Measurements from ENCODE around the gene SLC35F6.

SLC35F6 gene

GRCh38 chr2:26722911-26723310 lies 41.2 kb upstream of the SLC35F6 start:
- Histone ChIP-seq H3K27me3 (ENCODE audit: control insufficient read depth in 1 of 2, insufficient read depth in 2 of 2, low read length in 2 of 2) (peaks cover 0 to 2% of the 10 kb centered on the region in 2 donors), H3K9me3 (ENCODE audit: control insufficient read depth in 2 of 2, low read length in 2 of 2) (no peaks in the 10 kb centered on the region), H3K9ac (ENCODE audit: low read length in 2 of 2) (peak overlapping the region in 1 of 2 donors; percentile 29), H3K4me3 (ENCODE audit: low read length in 2 of 2) (no peak overlapping the region), H3K4me1 (ENCODE audit: control insufficient read depth, insufficient read depth, low read length) (peaks cover 71% of the 10 kb centered on the region), H3K36me3 (ENCODE audit: control insufficient read depth in 2 of 2, insufficient read depth in 2 of 2, low read length in 2 of 2) (no peaks in the 10 kb centered on the region), H3K27ac (ENCODE audit: low read length) (peak overlapping the region; percentile 76)

GRCh38 chr2:26723475-26723874 lies 40.6 kb upstream of the SLC35F6 start:
- H3K9ac ChIP-seq (ENCODE audit: low read length in 2 of 2) = peak overlapping the region in 1 of 2 donors; percentile 47
- H3K27ac ChIP-seq (ENCODE audit: low read length) = peak overlapping the region; percentile 76
- no peaks in the 10 kb centered on the region for H3K36me3 ChIP-seq (ENCODE audit: control insufficient read depth in 2 of 2, insufficient read depth in 2 of 2, low read length in 2 of 2)
- no peak overlapping the region for H3K4me3 ChIP-seq (ENCODE audit: low read length in 2 of 2)
- no peaks in the 10 kb centered on the region for H3K9me3 ChIP-seq (ENCODE audit: control insufficient read depth in 2 of 2, low read length in 2 of 2)
- peaks cover 0 to 2% of the 10 kb centered on the region in 2 donors for H3K27me3 ChIP-seq (ENCODE audit: control insufficient read depth in 1 of 2, insufficient read depth in 2 of 2, low read length in 2 of 2)
- peaks cover 67% of the 10 kb centered on the region for H3K4me1 ChIP-seq (ENCODE audit: control insufficient read depth, insufficient read depth, low read length)

GRCh38 chr2:26723991-26724750 lies 39.9 kb upstream of the SLC35F6 start:
- peaks cover 0 to 2% of the 10 kb centered on the region in 2 donors for H3K27me3 ChIP-seq (ENCODE audit: control insufficient read depth in 1 of 2, insufficient read depth in 2 of 2, low read length in 2 of 2)
- peak overlapping the region; percentile 76 for H3K27ac ChIP-seq (ENCODE audit: low read length)
- no peaks in the 10 kb centered on the region for H3K9me3 ChIP-seq (ENCODE audit: control insufficient read depth in 2 of 2, low read length in 2 of 2)
- H3K36me3 ChIP-seq (ENCODE audit: control insufficient read depth in 2 of 2, insufficient read depth in 2 of 2, low read length in 2 of 2) = no peaks in the 10 kb centered on the region
- H3K4me1 ChIP-seq (ENCODE audit: control insufficient read depth, insufficient read depth, low read length) = peaks cover 61% of the 10 kb centered on the region
- peak overlapping the region in 1 of 2 donors; percentile 8 for H3K4me3 ChIP-seq (ENCODE audit: low read length in 2 of 2)
- H3K9ac ChIP-seq (ENCODE audit: low read length in 2 of 2) = peak overlapping the region in 1 of 2 donors; percentile 36

- peak overlapping the region in 1 of 2 donors; percentile 20 for H3K9ac ChIP-seq (ENCODE audit: low read length in 2 of 2)
- H3K27me3 ChIP-seq (ENCODE audit: control insufficient read depth in 1 of 2, insufficient read depth in 2 of 2, low read length in 2 of 2) = peaks cover 0 to 2% of the 10 kb centered on the region in 2 donors
- peak overlapping the region; percentile 76 for H3K27ac ChIP-seq (ENCODE audit: low read length)
- peaks cover 53% of the 10 kb centered on the region for H3K4me1 ChIP-seq (ENCODE audit: control insufficient read depth, insufficient read depth, low read length)
- H3K4me3 ChIP-seq (ENCODE audit: low read length in 2 of 2) = no peak overlapping the region
- H3K9me3 ChIP-seq (ENCODE audit: control insufficient read depth in 2 of 2, low read length in 2 of 2) = no peaks in the 10 kb centered on the region
- no peaks in the 10 kb centered on the region for H3K36me3 ChIP-seq (ENCODE audit: control insufficient read depth in 2 of 2, insufficient read depth in 2 of 2, low read length in 2 of 2)
Measured at GRCh38 chr2:26724784-26725520, 39.1 kb upstream of the SLC35F6 start.

GRCh38 chr2:26725521-26725820 lies 38.6 kb upstream of the SLC35F6 start:
- H3K9ac ChIP-seq (ENCODE audit: low read length in 2 of 2) = no peak overlapping the region
- H3K27me3 ChIP-seq (ENCODE audit: control insufficient read depth in 1 of 2, insufficient read depth in 2 of 2, low read length in 2 of 2) = peaks cover 0 to 2% of the 10 kb centered on the region in 2 donors
- H3K4me3 ChIP-seq (ENCODE audit: low read length in 2 of 2) = no peak overlapping the region
- H3K36me3 ChIP-seq (ENCODE audit: control insufficient read depth in 2 of 2, insufficient read depth in 2 of 2, low read length in 2 of 2) = no peaks in the 10 kb centered on the region
- H3K9me3 ChIP-seq (ENCODE audit: control insufficient read depth in 2 of 2, low read length in 2 of 2) = no peaks in the 10 kb centered on the region
- H3K27ac ChIP-seq (ENCODE audit: low read length) = peak overlapping the region; percentile 76
- H3K4me1 ChIP-seq (ENCODE audit: control insufficient read depth, insufficient read depth, low read length) = peaks cover 48% of the 10 kb centered on the region

- Histone ChIP-seq H3K27me3 (ENCODE audit: control insufficient read depth in 1 of 2, insufficient read depth in 2 of 2, low read length in 2 of 2) (peaks cover 0 to 2% of the 10 kb centered on the region in 2 donors), H3K9me3 (ENCODE audit: control insufficient read depth in 2 of 2, low read length in 2 of 2) (no peaks in the 10 kb centered on the region), H3K4me1 (ENCODE audit: control insufficient read depth, insufficient read depth, low read length) (peaks cover 40% of the 10 kb centered on the region), H3K4me3 (ENCODE audit: low read length in 2 of 2) (no peak overlapping the region), H3K9ac (ENCODE audit: low read length in 2 of 2) (no peak overlapping the region), H3K27ac (ENCODE audit: low read length) (no peak overlapping the region), H3K36me3 (ENCODE audit: control insufficient read depth in 2 of 2, insufficient read depth in 2 of 2, low read length in 2 of 2) (no peaks in the 10 kb centered on the region)
Measured at GRCh38 chr2:26726228-26726627, 37.9 kb upstream of the SLC35F6 start.

GRCh38 chr2:26727641-26728561 lies 36.2 kb upstream of the SLC35F6 start:
- peaks cover 28% of the 10 kb centered on the region for H3K4me1 ChIP-seq (ENCODE audit: control insufficient read depth, insufficient read depth, low read length)
- H3K9ac ChIP-seq (ENCODE audit: low read length in 2 of 2) = no peak overlapping the region
- no peak overlapping the region for H3K27ac ChIP-seq (ENCODE audit: low read length)
- peaks cover 0 to 2% of the 10 kb centered on the region in 2 donors for H3K27me3 ChIP-seq (ENCODE audit: control insufficient read depth in 1 of 2, insufficient read depth in 2 of 2, low read length in 2 of 2)
- H3K9me3 ChIP-seq (ENCODE audit: control insufficient read depth in 2 of 2, low read length in 2 of 2) = no peaks in the 10 kb centered on the region
- no peak overlapping the region for H3K4me3 ChIP-seq (ENCODE audit: low read length in 2 of 2)
- H3K36me3 ChIP-seq (ENCODE audit: control insufficient read depth in 2 of 2, insufficient read depth in 2 of 2, low read length in 2 of 2) = no peaks in the 10 kb centered on the region

- no peaks in the 10 kb centered on the region for H3K36me3 ChIP-seq (ENCODE audit: control insufficient read depth in 2 of 2, insufficient read depth in 2 of 2, low read length in 2 of 2)
- H3K27me3 ChIP-seq (ENCODE audit: control insufficient read depth in 1 of 2, insufficient read depth in 2 of 2, low read length in 2 of 2) = peaks cover 0 to 2% of the 10 kb centered on the region in 2 donors
- H3K4me1 ChIP-seq (ENCODE audit: control insufficient read depth, insufficient read depth, low read length) = peaks cover 14% of the 10 kb centered on the region
- no peak overlapping the region for H3K9ac ChIP-seq (ENCODE audit: low read length in 2 of 2)
- no peaks in the 10 kb centered on the region for H3K9me3 ChIP-seq (ENCODE audit: control insufficient read depth in 2 of 2, low read length in 2 of 2)
- H3K27ac ChIP-seq (ENCODE audit: low read length) = no peak overlapping the region
- no peak overlapping the region for H3K4me3 ChIP-seq (ENCODE audit: low read length in 2 of 2)
Measured at GRCh38 chr2:26729311-26729710, 34.8 kb upstream of the SLC35F6 start.

- Histone ChIP-seq H3K4me3 (ENCODE audit: low read length in 2 of 2) (no peak overlapping the region), H3K27me3 (ENCODE audit: control insufficient read depth in 1 of 2, insufficient read depth in 2 of 2, low read length in 2 of 2) (peaks cover 0 to 2% of the 10 kb centered on the region in 2 donors), H3K9ac (ENCODE audit: low read length in 2 of 2) (no peak overlapping the region), H3K4me1 (ENCODE audit: control insufficient read depth, insufficient read depth, low read length) (peaks cover under 1% of the 10 kb centered on the region), H3K9me3 (ENCODE audit: control insufficient read depth in 2 of 2, low read length in 2 of 2) (no peaks in the 10 kb centered on the region), H3K36me3 (ENCODE audit: control insufficient read depth in 2 of 2, insufficient read depth in 2 of 2, low read length in 2 of 2) (no peaks in the 10 kb centered on the region), H3K27ac (ENCODE audit: low read length) (no peak overlapping the region)
Measured at GRCh38 chr2:26730549-26731344, 33.3 kb upstream of the SLC35F6 start.

- Histone ChIP-seq H3K9ac (ENCODE audit: low read length in 2 of 2) (no peak overlapping the region), H3K27me3 (ENCODE audit: control insufficient read depth in 1 of 2, insufficient read depth in 2 of 2, low read length in 2 of 2) (peaks cover 0 to 2% of the 10 kb centered on the region in 2 donors), H3K9me3 (ENCODE audit: control insufficient read depth in 2 of 2, low read length in 2 of 2) (no peaks in the 10 kb centered on the region), H3K27ac (ENCODE audit: low read length) (no peak overlapping the region), H3K36me3 (ENCODE audit: control insufficient read depth in 2 of 2, insufficient read depth in 2 of 2, low read length in 2 of 2) (no peaks in the 10 kb centered on the region), H3K4me3 (ENCODE audit: low read length in 2 of 2) (no peak overlapping the region), H3K4me1 (ENCODE audit: control insufficient read depth, insufficient read depth, low read length) (peaks cover 3% of the 10 kb centered on the region)
Measured at GRCh38 chr2:26731714-26732113, 32.4 kb upstream of the SLC35F6 start.

All from stomach smooth muscle (tissue), 2 donors.